Measurements from ENCODE around the gene WDR70.
"Not testable (repeated sequence)": the region's sequence is repeated elsewhere in the genome, so short reads cannot be mapped to it uniquely, and the experiment has no call there.

Gene WDR70

GRCh38 chr5:37615184-37615583 is 236.1 kb downstream of the WDR70 start:
- no peaks in the 10 kb centered on the region for H3K36me3 ChIP-seq
- DNase-seq: no peak
- no peaks in the 10 kb centered on the region for H3K9me3 ChIP-seq (ENCODE audit: severe bottlenecking)
- no peak overlapping the region for H3K27ac ChIP-seq
- H3K4me3 ChIP-seq (ENCODE audit: low read depth, low read length): no peak overlapping the region
- no peaks in the 10 kb centered on the region for H3K27me3 ChIP-seq (ENCODE audit: insufficient read depth, low read depth, severe bottlenecking)
- no peak for TF ChIP-seq CTCF (IDR thresholded peaks at IDR 0.05; ENCODE audit: low read depth, low read length)

GRCh38 chr5:37619353-37619752 is 240.2 kb downstream of the WDR70 start:
- no peaks in the 10 kb centered on the region for H3K27me3 ChIP-seq (ENCODE audit: insufficient read depth, low read depth, severe bottlenecking)
- H3K27ac ChIP-seq: no peak overlapping the region
- no peak for TF ChIP-seq CTCF (IDR thresholded peaks at IDR 0.05; ENCODE audit: low read depth, low read length)
- no peak overlapping the region for H3K4me3 ChIP-seq (ENCODE audit: low read depth, low read length)
- H3K36me3 ChIP-seq: no peaks in the 10 kb centered on the region
- no peaks in the 10 kb centered on the region for H3K9me3 ChIP-seq (ENCODE audit: severe bottlenecking)
- no peak for DNase-seq

GRCh38 chr5:37622354-37622753 is 243.2 kb downstream of the WDR70 start:
- H3K27ac ChIP-seq; H3K36me3 ChIP-seq; H3K4me3 ChIP-seq (ENCODE audit: low read depth, low read length); DNase-seq; H3K27me3 ChIP-seq (ENCODE audit: insufficient read depth, low read depth, severe bottlenecking); H3K9me3 ChIP-seq (ENCODE audit: severe bottlenecking): not testable (repeated sequence)

DNA sequence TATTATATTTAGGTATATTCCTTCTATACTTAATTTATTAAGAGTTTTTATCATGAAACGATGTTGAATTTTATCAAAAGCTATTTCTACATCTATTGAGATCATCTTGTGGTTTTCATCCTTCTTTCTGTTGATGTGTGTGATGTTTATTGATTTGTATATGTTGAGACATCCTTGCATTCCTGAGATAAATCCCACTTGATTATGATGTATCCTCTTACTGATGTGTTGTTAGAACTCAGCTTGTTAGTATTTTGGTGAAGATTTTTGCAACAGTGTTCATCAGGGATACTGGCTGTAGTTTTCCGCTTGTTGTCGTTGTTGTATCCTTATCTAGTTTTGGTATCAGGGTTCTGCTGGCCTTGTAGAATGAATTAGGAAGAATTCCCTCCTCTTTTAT is 247.1 kb downstream of the WDR70 start:
- Histone ChIP-seq H3K27me3 (ENCODE audit: insufficient read depth, low read depth, severe bottlenecking) (no peaks in the 10 kb centered on the region), H3K4me3 (ENCODE audit: low read depth, low read length) (no peak overlapping the region), H3K27ac (no peak overlapping the region), H3K9me3 (ENCODE audit: severe bottlenecking) (peaks cover 4% of the 10 kb centered on the region), H3K36me3 (no peaks in the 10 kb centered on the region)
- TF ChIP-seq CTCF (IDR thresholded peaks at IDR 0.05; ENCODE audit: low read depth, low read length): no peak
- no peak for DNase-seq

DNA sequence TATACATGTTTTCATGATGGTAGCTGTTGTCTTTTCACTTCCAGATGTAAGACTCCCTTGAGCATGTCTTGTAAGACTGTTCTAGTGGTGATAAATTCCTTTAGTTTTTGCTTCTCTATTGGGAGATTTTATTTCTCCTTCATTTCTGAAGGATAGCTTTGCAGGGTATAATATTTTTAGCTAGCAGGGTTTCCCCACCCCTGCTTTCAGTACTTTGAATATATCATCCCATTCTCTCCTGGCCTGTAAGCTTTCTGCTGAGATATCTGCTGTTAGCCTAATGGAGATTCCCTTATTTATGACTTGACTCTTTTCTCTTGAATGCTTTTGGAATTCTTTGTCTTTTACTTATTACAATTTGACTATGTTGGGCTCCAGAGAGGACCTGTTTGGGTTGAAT is 249.8 kb downstream of the WDR70 start:
- Histone ChIP-seq H3K27ac (no peak overlapping the region), H3K27me3 (ENCODE audit: insufficient read depth, low read depth, severe bottlenecking) (no peaks in the 10 kb centered on the region), H3K36me3 (no peaks in the 10 kb centered on the region), H3K9me3 (ENCODE audit: severe bottlenecking) (peaks cover 4% of the 10 kb centered on the region), H3K4me3 (ENCODE audit: low read depth, low read length) (no peak overlapping the region)
- DNase-seq: no peak
- no peak for TF ChIP-seq CTCF (IDR thresholded peaks at IDR 0.05; ENCODE audit: low read depth, low read length)

DNA sequence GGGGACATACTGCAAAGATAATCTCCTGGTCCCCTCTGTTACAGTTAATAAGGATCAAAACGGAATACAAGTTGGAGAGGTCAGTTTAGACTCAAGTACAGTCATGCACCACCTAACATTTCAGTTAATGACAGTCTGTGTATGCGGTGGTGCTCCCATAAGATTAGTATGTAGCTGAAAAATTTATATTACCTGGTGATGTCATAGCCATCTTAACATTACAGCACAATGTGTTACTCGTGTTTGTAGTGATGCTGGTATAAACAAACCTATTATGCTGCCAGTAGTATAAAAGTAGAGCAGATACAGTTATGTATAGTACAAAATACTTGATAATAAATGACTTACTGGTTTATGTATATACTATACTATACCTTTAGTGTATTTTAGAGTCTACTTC is 252.8 kb downstream of the WDR70 start:
- no peak for TF ChIP-seq CTCF (IDR thresholded peaks at IDR 0.05; ENCODE audit: low read depth, low read length)
- Histone ChIP-seq H3K9me3 (ENCODE audit: severe bottlenecking) (peaks cover 4% of the 10 kb centered on the region), H3K27me3 (ENCODE audit: insufficient read depth, low read depth, severe bottlenecking) (no peaks in the 10 kb centered on the region), H3K27ac (no peak overlapping the region), H3K36me3 (no peaks in the 10 kb centered on the region), H3K4me3 (ENCODE audit: low read depth, low read length) (no peak overlapping the region)
- DNase-seq: no peak

All from WERI-Rb-1 (cell line).